K562 (cell line): ENCODE results near the gene CBX8.

ENCODE experiments used
- ARNT ChIP-seq, 2 experiments: fragments of 450-650 bp; IDR thresholded peaks; 2 replicates each; pipeline ENCODE4 v1.6.1; 2016; ENCODE audit warnings: mild to moderate bottlenecking in 1 of 2
- JUN ChIP-seq, 2 experiments: sonication (generic) in 1 of 2; formaldehyde crosslinking in 1 of 2; IDR thresholded peaks; 2 replicates each; pipeline versions ENCODE4 v1.6.1 to v1.8.0; 2012 to 2022; ENCODE audit warnings: borderline replicate concordance in 2 of 2, mild to moderate bottlenecking in 2 of 2, improper control_type of control experiment in 1 of 2, low read depth in 1 of 2, low read length in 1 of 2, missing genetic modification reagents in 1 of 2
- JUND ChIP-seq, 2 experiments: IDR thresholded peaks; 2 replicates in 1 of 2; 3 replicates in 1 of 2; pipeline ENCODE4 v1.6.1; 2011; ENCODE audit warnings: borderline replicate concordance in 2 of 2, low read depth in 2 of 2, low read length in 2 of 2, improper control_type of control experiment in 1 of 2, missing biosample characterization in 1 of 2, missing genetic modification characterization in 1 of 2, missing genetic modification reagents in 1 of 2
- SREBF2 ChIP-seq: sonication (generic); formaldehyde crosslinking; IDR thresholded peaks from 2 replicates; pipeline ENCODE4 v1.4.0; 2020; ENCODE audit warnings: mild to moderate bottlenecking, missing genetic modification reagents
- ZBTB11 ChIP-seq, 3 experiments: fragments of 200-800 bp in 1 of 3; fragments of 250-450 bp in 1 of 3; fragments of 450-650 bp in 1 of 3; sonication (Bioruptor Pico) in 1 of 3; sonication (Bioruptor generic) in 1 of 3; formaldehyde crosslinking in 1 of 3; IDR thresholded peaks; 2 replicates each; pipeline versions ENCODE4 v1.6.1 to v1.8.0; 2016 to 2022; ENCODE audit warnings: mild to moderate bottlenecking in 2 of 3, missing genetic modification characterization in 2 of 3, missing compliant biosample characterization in 1 of 3, moderate library complexity in 1 of 3

- TF ChIP-seq ZBTB11 (CRISPR knock-in tag; IDR thresholded peaks at IDR 0.05), result no peak
- no peak for TF ChIP-seq ARNT (IDR thresholded peaks at IDR 0.05)
- TF ChIP-seq JUND (IDR thresholded peaks at IDR 0.05; ENCODE audit: borderline replicate concordance, low read depth, low read length), result no peak
- no peak for TF ChIP-seq JUND (tag; IDR thresholded peaks at IDR 0.05; ENCODE audit: borderline replicate concordance, low read depth, low read length)
- TF ChIP-seq JUN (IDR thresholded peaks at IDR 0.05; ENCODE audit: borderline replicate concordance, low read depth, low read length), result no peak
- no peak for TF ChIP-seq JUN (CRISPR knock-in tag; IDR thresholded peaks at IDR 0.05; ENCODE audit: borderline replicate concordance)
- no peak for TF ChIP-seq SREBF2
These were observed 17.1 kb downstream of the CBX8 start for GRCh38 chr17:79779661-79780365.
